Measurements from ENCODE around the gene ODAD4.
"Not testable (repeated sequence)": the region's sequence is repeated elsewhere in the genome, so short reads cannot be mapped to it uniquely, and the experiment has no call there.

ODAD4 gene

DNA sequence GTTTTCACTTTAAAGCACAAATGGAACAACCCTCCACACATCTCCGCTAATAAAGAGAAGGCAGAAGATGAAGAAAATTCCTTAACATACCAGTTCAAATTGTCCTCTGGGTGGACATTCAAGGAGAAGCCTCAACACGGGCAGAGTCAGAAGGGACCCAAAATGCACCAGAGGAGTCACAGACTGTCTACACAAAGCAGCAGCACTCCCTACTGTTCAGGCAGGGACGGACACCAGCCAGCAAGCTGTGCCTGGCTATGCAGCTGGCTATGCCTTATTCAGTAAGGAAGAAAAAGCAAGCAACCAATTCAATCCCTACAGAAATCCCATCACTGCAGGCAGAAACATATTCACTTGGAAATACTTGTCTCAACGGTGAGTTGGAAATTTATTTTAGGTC is 78.8 kb downstream of the ODAD4 start:
- H3K4me2 ChIP-seq (ENCODE audit: low read depth, low read length, poor library complexity, severe bottlenecking): no peak overlapping the region
- no peak overlapping the region for H3K4me3 ChIP-seq (ENCODE audit: insufficient read depth, low read length, poor library complexity, severe bottlenecking)
- H3K79me2 ChIP-seq (ENCODE audit: insufficient read depth, low read length): peaks cover 99% of the 10 kb centered on the region
- no peaks in the 10 kb centered on the region for H3K9me2 ChIP-seq (replicated peaks; ENCODE audit: insufficient read depth, low read length)
- peaks cover 20% of the 10 kb centered on the region for H4K20me1 ChIP-seq (ENCODE audit: low read depth, low read length)
- H3K27me3 ChIP-seq (ENCODE audit: low read length): no peaks in the 10 kb centered on the region
- H3K9me3 ChIP-seq (ENCODE audit: insufficient read depth, low read length): no peaks in the 10 kb centered on the region
- H3K9ac ChIP-seq (ENCODE audit: low read length): no peak overlapping the region
- no peak for TF ChIP-seq EZH2phosphoT487 (conservative IDR thresholded peaks at IDR 0.05; ENCODE audit: low read length)
- TF ChIP-seq, protein P1, sequence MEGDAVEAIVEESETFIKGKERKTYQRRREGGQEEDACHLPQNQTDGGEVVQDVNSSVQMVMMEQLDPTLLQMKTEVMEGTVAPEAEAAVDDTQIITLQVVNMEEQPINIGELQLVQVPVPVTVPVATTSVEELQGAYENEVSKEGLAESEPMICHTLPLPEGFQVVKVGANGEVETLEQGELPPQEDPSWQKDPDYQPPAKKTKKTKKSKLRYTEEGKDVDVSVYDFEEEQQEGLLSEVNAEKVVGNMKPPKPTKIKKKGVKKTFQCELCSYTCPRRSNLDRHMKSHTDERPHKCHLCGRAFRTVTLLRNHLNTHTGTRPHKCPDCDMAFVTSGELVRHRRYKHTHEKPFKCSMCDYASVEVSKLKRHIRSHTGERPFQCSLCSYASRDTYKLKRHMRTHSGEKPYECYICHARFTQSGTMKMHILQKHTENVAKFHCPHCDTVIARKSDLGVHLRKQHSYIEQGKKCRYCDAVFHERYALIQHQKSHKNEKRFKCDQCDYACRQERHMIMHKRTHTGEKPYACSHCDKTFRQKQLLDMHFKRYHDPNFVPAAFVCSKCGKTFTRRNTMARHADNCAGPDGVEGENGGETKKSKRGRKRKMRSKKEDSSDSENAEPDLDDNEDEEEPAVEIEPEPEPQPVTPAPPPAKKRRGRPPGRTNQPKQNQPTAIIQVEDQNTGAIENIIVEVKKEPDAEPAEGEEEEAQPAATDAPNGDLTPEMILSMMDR (IDR thresholded peaks at IDR 0.05; ENCODE audit: insufficient read depth, low read length, poor library complexity, severe bottlenecking): no peak
- H3K27ac ChIP-seq (ENCODE audit: low read depth, low read length): no peak overlapping the region
- H3K36me3 ChIP-seq (ENCODE audit: low read length): no peaks in the 10 kb centered on the region
- 0 out of 2 replicates have a peak, but pooled peaks cover 3% of the 10 kb centered on the region for H3F3A ChIP-seq (ENCODE audit: insufficient read depth)
- H2AFZ ChIP-seq (ENCODE audit: low read depth, low read length, severe bottlenecking): no peak overlapping the region

- not testable (repeated sequence) for H2AFZ ChIP-seq (ENCODE audit: low read depth, low read length, severe bottlenecking); H3K9me3 ChIP-seq (ENCODE audit: insufficient read depth, low read length); H3K4me3 ChIP-seq (ENCODE audit: insufficient read depth, low read length, poor library complexity, severe bottlenecking); H3K9me2 ChIP-seq (replicated peaks; ENCODE audit: insufficient read depth, low read length); H3K27me3 ChIP-seq (ENCODE audit: low read length); H3F3A ChIP-seq (ENCODE audit: insufficient read depth); H3K36me3 ChIP-seq (ENCODE audit: low read length); H3K4me2 ChIP-seq (ENCODE audit: low read depth, low read length, poor library complexity, severe bottlenecking); H3K9ac ChIP-seq (ENCODE audit: low read length); H3K27ac ChIP-seq (ENCODE audit: low read depth, low read length)
- Histone ChIP-seq H3K79me2 (ENCODE audit: insufficient read depth, low read length) (peaks cover 99% of the 10 kb centered on the region), H4K20me1 (ENCODE audit: low read depth, low read length) (peaks cover 20% of the 10 kb centered on the region)
Measured at GRCh38 chr17:42010266-42010680, 79.9 kb downstream of the ODAD4 start.

DNA sequence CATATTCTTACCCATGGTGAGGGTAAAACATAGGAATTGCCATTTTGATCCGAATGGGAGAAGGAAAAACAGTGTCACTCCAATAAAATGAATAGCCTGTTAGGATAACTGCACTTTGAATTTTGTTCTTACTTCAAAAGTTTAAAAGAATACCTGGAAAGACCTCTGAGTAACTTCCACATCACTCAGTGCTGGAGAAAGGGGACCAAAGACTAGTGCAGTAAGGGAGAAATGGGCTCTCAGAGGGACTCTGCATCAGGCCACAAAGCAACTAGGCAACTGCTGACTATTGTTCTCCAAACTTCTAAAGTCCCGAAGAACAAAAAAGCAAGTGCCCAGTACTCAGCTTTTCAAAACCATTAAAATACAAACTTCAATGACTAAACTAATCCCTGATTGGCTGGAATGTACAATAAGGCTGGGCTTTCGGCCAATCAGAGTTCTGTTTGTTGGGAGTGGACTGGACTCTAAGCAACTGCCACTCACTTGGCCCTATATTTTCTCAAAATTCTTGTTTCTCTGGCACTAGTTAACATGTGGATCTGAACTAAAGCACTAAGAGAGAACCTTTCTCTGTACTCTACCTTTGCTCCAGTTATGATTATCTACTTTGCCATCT is 80.6 kb downstream of the ODAD4 start:
- Histone ChIP-seq H3K27me3 (ENCODE audit: low read length) (no peaks in the 10 kb centered on the region), H2AFZ (ENCODE audit: low read depth, low read length, severe bottlenecking) (no peak overlapping the region), H3K4me3 (ENCODE audit: insufficient read depth, low read length, poor library complexity, severe bottlenecking) (no peak overlapping the region), H3K4me2 (ENCODE audit: low read depth, low read length, poor library complexity, severe bottlenecking) (no peak overlapping the region), H4K20me1 (ENCODE audit: low read depth, low read length) (peaks cover 20% of the 10 kb centered on the region), H3K9ac (ENCODE audit: low read length) (no peak overlapping the region), H3K9me3 (ENCODE audit: insufficient read depth, low read length) (no peaks in the 10 kb centered on the region), H3K9me2 (replicated peaks; ENCODE audit: insufficient read depth, low read length) (no peaks in the 10 kb centered on the region), H3K79me2 (ENCODE audit: insufficient read depth, low read length) (peaks cover 99% of the 10 kb centered on the region), H3K27ac (ENCODE audit: low read depth, low read length) (no peak overlapping the region), H3F3A (ENCODE audit: insufficient read depth) (0 out of 2 replicates have a peak, but pooled peaks cover 3% of the 10 kb centered on the region), H3K36me3 (ENCODE audit: low read length) (no peaks in the 10 kb centered on the region)
- TF ChIP-seq, protein P1 (IDR thresholded peaks at IDR 0.05; ENCODE audit: insufficient read depth, low read length, poor library complexity, severe bottlenecking): no peak
- no peak for TF ChIP-seq EZH2phosphoT487 (conservative IDR thresholded peaks at IDR 0.05; ENCODE audit: low read length)

GRCh38 chr17:42012363-42012762 is 81.9 kb downstream of the ODAD4 start:
- H3K4me2 ChIP-seq (ENCODE audit: low read depth, low read length, poor library complexity, severe bottlenecking); H3K4me3 ChIP-seq (ENCODE audit: insufficient read depth, low read length, poor library complexity, severe bottlenecking); H3K9ac ChIP-seq (ENCODE audit: low read length); H3K9me2 ChIP-seq (replicated peaks; ENCODE audit: insufficient read depth, low read length); H2AFZ ChIP-seq (ENCODE audit: low read depth, low read length, severe bottlenecking); H3F3A ChIP-seq (ENCODE audit: insufficient read depth); H3K9me3 ChIP-seq (ENCODE audit: insufficient read depth, low read length); H3K36me3 ChIP-seq (ENCODE audit: low read length); H3K27ac ChIP-seq (ENCODE audit: low read depth, low read length); H3K27me3 ChIP-seq (ENCODE audit: low read length): not testable (repeated sequence)
- Histone ChIP-seq H4K20me1 (ENCODE audit: low read depth, low read length) (peaks cover 16% of the 10 kb centered on the region), H3K79me2 (ENCODE audit: insufficient read depth, low read length) (peaks cover 98% of the 10 kb centered on the region)

GRCh38 chr17:42013740-42014139 is 83.3 kb downstream of the ODAD4 start:
- not testable (repeated sequence) for H3K27ac ChIP-seq (ENCODE audit: low read depth, low read length); H3K4me3 ChIP-seq (ENCODE audit: insufficient read depth, low read length, poor library complexity, severe bottlenecking); H2AFZ ChIP-seq (ENCODE audit: low read depth, low read length, severe bottlenecking); H3K9me3 ChIP-seq (ENCODE audit: insufficient read depth, low read length); H3F3A ChIP-seq (ENCODE audit: insufficient read depth); H3K4me2 ChIP-seq (ENCODE audit: low read depth, low read length, poor library complexity, severe bottlenecking); H3K9me2 ChIP-seq (replicated peaks; ENCODE audit: insufficient read depth, low read length); H3K9ac ChIP-seq (ENCODE audit: low read length); H3K27me3 ChIP-seq (ENCODE audit: low read length); H3K36me3 ChIP-seq (ENCODE audit: low read length)
- peaks cover 84% of the 10 kb centered on the region for H3K79me2 ChIP-seq (ENCODE audit: insufficient read depth, low read length)
- peaks cover 16% of the 10 kb centered on the region for H4K20me1 ChIP-seq (ENCODE audit: low read depth, low read length)

Measured in SU-DHL-6 (cell line).